HG03354 (cell line): ENCODE results near the gene CXXC1.
"Not testable (repeated sequence)": the region's sequence is repeated elsewhere in the genome, so short reads cannot be mapped to it uniquely, and the experiment has no call there.

ENCODE experiments used
- ATAC-seq: cut with Tn5 transposase; IDR thresholded peaks from one replicate; pipeline ENCODE4 v1.9.1; 2021; ENCODE audit warnings: mild to moderate bottlenecking; ENCODE audit not compliant: unreplicated experiment, poor library complexity, severe bottlenecking

The CXXC1 gene

GRCh38 chr18:50298443-50299284 lies 11.2 kb upstream of the CXXC1 start:
- ATAC-seq: no peak

- ATAC-seq: peak; percentile 100
Measured at GRCh38 chr18:50297621-50298442, 10.3 kb upstream of the CXXC1 start.

- no peak for ATAC-seq
Measured at GRCh38 chr18:50293039-50293438, 5.5 kb upstream of the CXXC1 start.

DNA sequence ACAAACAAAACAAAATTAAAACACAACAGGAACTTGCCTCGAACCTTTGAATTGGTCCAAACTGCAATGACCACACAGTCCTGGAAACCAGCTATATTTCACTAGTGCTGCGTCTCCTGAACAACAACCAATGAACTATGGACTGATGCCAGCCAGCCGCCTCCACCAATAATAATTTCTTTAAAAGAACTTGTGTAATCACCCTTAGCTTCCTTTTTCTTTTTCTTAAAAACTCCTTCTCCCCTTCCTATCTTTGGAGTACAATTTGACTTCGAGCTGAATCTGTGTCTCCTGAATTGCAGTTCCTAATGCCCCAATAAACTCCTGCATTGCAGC lies 1.6 kb upstream of the CXXC1 start:
- no peak for ATAC-seq

DNA sequence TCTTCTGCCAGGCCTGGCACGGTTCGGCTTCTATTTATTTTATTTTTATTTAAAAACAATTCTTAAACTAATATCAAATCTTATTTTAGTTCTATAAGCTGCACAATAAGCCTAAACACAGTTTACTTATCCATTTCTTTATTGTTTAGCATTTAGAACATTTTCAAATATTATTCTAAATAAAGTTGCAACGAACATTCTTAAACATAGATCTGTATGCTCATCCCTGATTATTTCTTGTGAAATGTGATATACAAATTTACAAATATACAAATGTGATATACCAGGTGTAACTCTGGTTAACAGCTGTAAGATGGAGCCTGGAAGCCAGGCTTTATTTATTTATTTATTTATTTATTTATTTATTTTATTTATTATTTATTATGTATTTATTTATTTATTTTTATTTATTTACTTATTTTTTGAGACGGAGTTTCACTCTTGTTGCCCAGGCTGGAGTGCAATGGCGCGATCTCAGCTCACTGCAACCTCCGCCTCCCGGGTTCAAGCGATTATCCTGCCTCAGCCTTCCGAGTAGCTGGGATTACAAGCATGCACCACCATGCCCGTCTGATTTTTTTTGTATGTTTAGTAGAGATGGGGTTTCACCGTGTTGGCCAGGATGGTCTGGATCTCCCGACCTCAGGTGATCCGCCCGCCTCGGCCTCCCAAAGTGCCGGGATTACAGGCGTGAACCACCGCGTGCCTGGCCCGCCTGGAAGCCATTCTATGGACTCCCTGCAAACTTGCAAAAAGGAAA lies 1.0 kb upstream of the CXXC1 start:
- not testable (repeated sequence) for ATAC-seq

DNA sequence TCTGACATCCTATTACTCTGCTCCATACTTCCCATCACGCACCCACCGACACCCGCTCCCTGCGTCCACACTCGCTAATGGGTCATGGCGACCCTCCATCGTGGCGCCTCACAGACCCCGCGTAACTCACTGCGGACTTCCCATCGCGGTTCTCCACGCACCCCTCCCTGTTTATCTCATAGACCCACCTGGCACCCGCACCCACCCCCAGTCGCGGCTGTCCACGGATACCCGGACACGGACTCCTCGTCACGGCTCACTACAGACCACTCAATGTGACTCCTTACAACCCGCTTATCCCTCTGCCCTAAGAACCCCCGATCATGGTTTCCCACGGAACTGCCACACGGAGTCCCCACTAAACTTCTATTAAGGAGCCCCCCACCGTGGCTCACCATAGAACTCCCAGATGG lies 458 bp downstream of the CXXC1 start:
- ATAC-seq: no peak

DNA sequence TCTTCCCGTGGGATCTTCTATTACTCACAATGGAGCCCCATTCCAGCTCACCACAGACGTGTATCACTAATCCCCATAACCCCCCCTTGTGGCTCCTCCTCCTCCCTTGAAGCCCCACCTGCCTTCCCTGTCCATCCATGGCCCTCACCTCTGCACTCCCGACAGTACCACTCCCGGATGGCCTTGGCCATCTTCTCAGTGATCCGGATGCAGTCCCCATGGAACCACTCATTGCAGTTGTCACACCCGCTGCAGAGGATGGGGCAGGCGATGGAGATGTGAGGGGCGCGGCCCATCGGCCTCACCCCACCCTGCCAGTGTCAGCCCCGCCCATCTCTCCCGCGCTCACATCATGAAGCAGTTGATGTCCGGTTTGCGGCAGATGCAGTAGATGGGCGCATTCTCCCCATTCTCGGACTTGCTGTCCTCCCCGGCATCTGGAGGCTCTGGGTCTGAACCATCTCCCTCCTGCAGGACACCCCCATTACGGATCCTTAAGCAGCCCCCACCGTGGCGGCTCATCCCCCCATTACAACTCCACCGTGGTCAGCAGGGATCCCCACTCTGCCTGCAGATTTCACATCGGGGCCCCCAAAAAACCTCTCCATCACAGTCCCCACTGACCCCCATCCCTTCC lies 983 bp downstream of the CXXC1 start:
- ATAC-seq: no peak

DNA sequence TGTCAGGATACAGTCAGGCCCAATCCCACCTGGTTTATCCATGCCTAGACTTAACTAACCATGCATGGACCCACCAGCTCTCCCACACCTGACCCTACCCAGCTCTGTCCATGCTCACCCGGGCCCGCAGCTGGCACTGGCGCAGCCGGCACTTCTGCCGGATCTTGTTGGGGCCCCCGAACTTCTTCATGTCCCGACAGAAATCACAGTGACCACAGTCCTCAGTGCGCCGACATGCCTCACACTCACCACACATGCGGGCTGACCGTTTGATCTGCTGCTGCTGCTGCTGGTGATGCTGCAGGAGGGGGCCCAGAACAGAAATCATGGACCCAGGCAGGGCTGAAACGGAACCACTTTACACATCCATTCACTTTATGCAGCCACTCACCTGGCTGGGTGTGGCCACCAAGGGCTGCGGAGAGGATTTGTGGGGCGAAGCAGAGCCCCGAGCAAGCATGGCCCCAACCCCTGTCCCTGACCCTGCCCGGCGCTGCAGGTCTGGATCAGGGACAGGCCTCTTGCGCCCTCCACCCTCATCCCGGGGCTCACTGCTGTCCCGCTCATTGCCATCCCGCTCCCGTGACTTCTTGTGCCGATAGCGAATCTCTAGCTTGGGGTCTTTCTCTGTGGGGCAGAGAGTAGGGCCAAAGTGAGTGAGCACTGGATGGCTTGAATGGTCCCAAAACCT lies 1.7 kb downstream of the CXXC1 start:
- no peak for ATAC-seq

GRCh38 chr18:50285071-50285470 lies 2.4 kb downstream of the CXXC1 start:
- no peak for ATAC-seq

- no peak for ATAC-seq
Measured at GRCh38 chr18:50284255-50284885, 3.1 kb downstream of the CXXC1 start.

DNA sequence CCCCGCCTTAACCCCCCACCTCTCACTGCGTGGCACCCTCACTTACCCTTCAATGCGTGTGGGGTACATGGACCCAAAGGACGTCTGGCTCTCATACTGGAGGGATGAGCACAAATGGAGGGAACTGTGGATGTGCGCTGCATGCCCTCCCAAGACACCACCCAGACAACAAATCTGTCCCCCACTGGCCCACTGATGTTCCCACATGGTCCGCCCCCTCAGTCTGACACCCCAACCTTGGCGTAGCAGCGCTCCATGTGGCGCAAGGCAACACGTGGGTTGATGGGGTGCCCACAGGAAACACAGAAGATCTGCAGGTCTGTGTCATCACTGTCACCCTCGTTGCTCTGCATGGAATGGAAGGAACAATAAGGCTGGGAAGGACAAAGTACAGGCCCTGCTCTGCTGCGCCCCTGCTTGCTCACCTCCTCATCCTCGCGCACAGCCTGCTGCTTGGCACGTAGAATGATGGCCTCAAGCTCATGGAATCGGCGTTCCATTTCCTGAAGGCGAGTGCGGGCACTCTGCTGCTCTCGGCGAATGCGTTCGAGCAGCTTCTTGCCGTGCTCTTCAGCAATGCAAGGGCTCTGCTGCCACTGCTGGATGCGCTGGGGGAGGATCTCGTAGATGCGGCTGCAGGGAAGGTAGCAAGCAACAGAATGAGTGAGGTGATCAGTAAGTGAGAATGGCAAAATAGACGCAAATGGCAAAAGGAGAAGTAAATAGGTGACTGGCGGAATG lies 3.9 kb downstream of the CXXC1 start:
- ATAC-seq: no peak

- ATAC-seq: no peak
Measured at GRCh38 chr18:50282521-50283335, 4.8 kb downstream of the CXXC1 start.

- ATAC-seq: no peak
Measured at GRCh38 chr18:50281972-50282520, 5.4 kb downstream of the CXXC1 start.

DNA sequence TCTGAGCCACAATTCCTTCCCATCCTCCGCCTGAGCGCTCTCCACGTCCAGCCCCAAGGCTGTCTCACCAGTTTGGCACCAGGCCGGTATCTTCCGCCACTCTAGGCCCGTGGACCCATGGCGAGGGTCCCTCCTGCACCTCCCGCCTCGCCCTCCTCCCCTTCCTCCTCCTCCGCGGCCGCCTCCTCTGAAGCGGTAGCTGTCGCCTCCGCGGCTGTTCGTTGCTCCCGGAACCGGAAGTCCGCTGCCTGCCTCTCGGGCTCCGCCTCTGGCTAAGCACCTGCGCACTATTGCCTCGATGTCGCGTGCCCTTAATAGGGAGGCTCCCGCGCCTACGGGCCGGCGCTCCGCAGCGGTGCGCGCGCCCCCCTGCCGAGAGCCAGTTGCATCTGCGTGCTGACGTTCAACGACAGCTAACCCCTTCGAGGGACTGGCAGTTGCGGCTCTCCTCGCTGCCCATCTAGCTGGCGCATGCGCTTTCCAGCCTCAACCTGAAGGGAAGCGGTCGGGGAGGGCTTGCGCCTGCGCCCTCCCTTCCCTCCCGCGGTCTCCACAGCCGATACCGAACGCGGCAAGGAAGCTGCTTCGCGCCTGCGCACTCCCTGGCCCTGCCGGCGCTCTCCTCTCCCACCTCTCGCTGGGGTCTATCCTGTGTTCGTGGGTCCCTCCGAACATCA lies 6.1 kb downstream of the CXXC1 start, which contains the start of gene MBD1:
TSS of gene MBD1 (minus strand) at position 229 of the 677 bp plus-strand sequence. CDS start 1,531 bp downstream, outside the sequence.
- ATAC-seq: peak; percentile 93

DNA sequence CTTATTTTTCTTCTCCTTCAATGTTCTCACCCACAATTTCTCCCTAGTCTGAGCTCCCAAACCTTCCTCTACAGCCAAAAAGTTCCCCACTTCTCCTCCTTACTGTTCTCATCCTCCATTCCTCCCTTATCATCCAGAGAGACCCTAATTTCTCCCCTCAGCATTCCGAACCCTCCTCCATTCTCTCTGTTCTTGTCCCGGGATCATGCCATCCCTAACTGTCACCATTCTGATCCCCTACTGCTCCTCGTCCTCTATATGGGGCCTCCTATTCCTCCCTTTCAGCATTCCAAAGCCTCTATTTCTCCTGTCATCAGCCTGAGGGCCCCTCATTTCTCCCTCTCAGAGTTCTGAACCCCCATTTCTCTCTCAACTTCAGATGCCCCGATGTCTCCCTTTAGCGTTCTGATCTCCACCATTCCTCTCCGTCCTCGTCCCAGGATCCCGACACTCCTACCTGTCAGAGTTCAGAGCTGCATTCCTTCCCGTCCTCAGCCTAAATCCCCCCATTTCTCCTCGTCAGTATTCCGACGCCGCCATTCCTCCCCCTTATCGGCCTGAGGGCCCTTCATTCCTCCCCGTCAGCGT lies 6.7 kb downstream of the CXXC1 start:
- ATAC-seq: no peak

DNA sequence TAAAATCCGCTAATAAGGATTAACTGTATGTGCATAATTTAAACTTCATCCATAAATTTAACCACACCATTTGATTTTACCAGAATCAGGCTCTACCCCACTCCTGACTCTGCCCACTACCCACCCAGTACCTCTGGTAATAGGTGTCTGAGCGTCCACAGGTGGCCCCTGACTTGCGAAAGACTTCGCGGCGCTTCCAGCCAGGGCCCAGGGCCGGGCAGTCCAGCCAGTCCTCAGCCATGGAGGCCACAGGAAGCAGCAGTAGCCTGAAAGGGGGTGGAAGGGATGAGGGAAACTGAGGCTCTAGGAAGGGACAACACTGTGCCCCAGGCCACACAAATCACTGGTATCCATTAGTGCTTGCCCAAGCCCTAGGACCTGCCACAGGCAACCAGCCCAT lies 7.7 kb downstream of the CXXC1 start:
- ATAC-seq: no peak
